WI38 (cell line): ENCODE measurements around the gene MAP3K9.

Source experiments
- H3K4me3 ChIP-seq: 2 replicates; pipeline ENCODE4 v1.5.1; 2011; ENCODE audit warnings: low read depth, mild to moderate bottlenecking, control low read depth, low read length
- TF ChIP-seq, protein P1 (sequence below): IDR thresholded peaks from 2 replicates; pipeline ENCODE4 v1.5.1; 2012; ENCODE audit warnings: low read depth, mild to moderate bottlenecking, control low read depth, low read length

MAP3K9 gene

DNA sequence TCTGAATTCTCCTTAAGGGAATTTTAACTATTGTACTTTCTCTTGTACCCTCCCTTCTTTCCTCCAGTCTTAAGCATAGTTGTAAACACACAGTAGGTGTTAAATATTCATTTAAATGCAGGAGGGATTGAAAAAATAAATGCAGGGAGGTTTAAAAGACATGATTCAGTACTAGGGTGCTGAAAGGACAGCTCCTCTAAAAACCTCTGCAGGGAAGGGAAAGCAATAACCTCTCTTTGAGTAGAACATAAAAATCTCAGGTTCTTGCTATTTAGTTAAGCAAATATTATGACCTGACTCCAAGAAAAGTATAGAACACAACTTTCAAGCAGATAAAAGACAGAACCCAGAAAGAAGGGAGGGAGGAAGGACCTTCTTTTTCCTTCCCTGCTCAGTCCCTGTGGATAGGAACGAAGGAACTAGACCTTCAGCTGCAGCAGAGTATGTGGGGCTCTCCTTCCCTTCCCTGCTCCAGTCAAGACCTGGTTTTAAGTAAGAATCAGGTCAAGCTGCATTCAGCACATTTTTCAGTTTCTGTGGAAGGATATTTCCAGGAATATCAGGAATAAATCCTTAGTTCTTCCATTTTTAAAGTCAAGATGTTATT, 4.7 kb downstream of the MAP3K9 start:
- no peak overlapping the region for H3K4me3 ChIP-seq
- TF ChIP-seq, protein P1, sequence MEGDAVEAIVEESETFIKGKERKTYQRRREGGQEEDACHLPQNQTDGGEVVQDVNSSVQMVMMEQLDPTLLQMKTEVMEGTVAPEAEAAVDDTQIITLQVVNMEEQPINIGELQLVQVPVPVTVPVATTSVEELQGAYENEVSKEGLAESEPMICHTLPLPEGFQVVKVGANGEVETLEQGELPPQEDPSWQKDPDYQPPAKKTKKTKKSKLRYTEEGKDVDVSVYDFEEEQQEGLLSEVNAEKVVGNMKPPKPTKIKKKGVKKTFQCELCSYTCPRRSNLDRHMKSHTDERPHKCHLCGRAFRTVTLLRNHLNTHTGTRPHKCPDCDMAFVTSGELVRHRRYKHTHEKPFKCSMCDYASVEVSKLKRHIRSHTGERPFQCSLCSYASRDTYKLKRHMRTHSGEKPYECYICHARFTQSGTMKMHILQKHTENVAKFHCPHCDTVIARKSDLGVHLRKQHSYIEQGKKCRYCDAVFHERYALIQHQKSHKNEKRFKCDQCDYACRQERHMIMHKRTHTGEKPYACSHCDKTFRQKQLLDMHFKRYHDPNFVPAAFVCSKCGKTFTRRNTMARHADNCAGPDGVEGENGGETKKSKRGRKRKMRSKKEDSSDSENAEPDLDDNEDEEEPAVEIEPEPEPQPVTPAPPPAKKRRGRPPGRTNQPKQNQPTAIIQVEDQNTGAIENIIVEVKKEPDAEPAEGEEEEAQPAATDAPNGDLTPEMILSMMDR: no peak

DNA sequence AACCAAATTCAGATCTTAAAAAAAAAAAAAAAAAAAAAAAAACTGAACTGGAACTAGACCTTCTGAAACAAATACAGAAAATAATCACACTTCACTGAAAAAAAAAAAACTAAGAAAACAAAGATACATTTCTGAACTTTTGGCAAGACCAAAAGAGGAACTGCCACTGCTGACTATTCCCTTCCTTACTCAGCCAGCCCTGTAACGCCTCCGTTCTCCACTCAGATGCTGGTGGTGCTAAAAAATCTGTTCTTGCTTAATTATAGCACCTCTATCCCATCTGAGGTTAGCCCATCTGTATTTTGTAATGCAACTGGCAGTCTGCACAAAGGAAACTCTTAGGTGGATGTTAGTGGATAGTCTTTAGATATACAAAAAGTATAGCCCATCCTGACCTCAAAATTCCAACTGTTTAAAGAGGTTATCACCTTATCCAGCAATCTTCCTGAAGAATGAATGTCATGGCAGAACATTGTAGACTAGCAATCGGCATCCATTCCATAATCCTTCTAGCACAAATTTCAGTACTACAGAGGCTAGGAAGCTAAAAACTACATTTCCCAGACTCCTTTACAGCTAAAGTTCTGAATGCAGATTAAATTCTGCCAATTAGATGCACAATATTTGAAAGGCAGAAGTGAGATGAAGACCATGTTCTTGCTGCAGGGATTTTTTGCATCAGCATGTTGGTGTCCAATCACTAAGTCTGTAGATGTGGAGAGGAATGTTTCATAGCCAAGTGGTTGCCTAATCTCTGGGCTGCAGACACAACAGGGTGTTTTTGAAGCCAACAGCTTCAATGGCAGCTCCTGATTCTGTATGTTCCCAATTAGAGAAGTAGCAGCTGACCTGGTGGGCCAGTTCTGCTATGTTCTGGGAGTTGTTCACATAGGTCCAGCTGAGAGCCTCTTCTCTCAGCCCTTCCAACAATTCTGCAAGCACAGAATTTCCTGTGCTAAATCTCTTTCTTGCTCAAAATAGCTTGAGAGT, 5.7 kb downstream of the MAP3K9 start:
- TF ChIP-seq, protein P1: no peak
- H3K4me3 ChIP-seq: no peak overlapping the region

DNA sequence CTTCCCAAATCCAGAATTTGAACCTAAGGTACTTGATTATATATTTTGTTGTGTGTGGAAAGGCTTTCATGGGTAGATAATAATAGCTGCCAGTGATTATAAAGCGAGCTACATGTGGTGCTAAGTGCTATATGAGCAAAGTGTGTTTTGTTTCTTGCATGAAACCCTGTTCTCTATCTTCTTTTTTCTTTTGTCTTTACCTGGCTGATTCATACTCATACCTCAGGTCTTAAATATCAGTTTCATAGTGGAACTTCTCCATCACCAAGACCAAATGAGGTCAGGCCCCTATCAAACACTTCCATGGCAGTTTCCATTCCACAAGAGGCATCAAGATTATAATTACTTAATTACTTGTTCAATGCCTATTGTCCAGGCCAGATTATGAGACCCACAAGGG, 6.9 kb downstream of the MAP3K9 start:
- TF ChIP-seq, protein P1: no peak

DNA sequence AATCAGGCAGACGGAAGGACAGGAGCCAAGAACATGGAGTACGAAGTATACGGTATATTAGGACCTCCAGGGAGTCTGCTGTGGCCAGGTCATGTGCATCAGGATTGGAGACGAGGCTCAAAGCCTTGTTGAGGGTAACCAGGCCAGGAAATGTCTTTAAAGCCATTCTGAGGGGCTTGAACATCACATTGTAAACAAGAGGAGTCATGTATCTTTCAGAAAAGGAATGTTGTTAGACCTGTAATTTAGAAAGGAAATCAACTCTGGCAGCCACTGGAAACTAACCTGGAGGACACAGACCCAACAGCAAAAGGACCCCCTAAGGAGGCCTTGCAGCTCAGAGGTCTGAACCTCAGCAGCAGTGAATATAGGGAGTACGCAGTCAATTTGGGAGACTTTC, 7.5 kb downstream of the MAP3K9 start:
- TF ChIP-seq, protein P1: no peak
- H3K4me3 ChIP-seq: no peak overlapping the region

More for the DNA sequence above, 6.9 kb downstream of the MAP3K9 start:
- no peak overlapping the region for H3K4me3 ChIP-seq

- TF ChIP-seq, protein P1: no peak
- no peak overlapping the region for H3K4me3 ChIP-seq
Observed at GRCh38 chr14:70796551-70796950, 12.8 kb downstream of the MAP3K9 start.

DNA sequence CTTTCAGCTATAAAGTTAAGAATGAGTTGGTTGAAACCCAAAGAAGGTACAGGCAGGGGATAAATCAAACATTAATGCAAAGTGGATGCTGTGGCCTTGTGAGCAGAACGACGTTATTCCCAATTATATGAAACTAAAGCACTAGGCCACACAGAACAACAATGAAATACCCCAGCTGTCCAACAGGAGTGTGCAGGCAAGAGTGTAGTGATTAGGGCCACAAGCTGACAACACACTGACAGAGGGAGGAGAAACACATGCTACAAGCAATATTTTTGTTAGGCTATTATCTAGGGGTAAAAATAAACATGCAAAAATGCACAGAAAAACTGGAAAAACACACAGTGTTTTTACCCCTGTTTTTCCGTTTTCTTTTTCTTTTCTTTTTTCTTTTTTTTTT, 15.0 kb downstream of the MAP3K9 start:
- TF ChIP-seq, protein P1: no peak
- H3K4me3 ChIP-seq: no peak overlapping the region

GRCh38 chr14:70793637-70794036, 15.7 kb downstream of the MAP3K9 start:
- no peak overlapping the region for H3K4me3 ChIP-seq
- TF ChIP-seq, protein P1: no peak
